C1 segment of cervical spinal cord (tissue), 14 donors: ENCODE results near the gene NT5C2.
"Not testable (repeated sequence)": the region's sequence is repeated elsewhere in the genome, so short reads cannot be mapped to it uniquely, and the experiment has no call there.

Experiments
- DNase-seq, 14 donors: peaks; one replicate each; lab custom pipeline; 2025; lab: John Stamatoyannopoulos, UW

NT5C2 gene

DNA sequence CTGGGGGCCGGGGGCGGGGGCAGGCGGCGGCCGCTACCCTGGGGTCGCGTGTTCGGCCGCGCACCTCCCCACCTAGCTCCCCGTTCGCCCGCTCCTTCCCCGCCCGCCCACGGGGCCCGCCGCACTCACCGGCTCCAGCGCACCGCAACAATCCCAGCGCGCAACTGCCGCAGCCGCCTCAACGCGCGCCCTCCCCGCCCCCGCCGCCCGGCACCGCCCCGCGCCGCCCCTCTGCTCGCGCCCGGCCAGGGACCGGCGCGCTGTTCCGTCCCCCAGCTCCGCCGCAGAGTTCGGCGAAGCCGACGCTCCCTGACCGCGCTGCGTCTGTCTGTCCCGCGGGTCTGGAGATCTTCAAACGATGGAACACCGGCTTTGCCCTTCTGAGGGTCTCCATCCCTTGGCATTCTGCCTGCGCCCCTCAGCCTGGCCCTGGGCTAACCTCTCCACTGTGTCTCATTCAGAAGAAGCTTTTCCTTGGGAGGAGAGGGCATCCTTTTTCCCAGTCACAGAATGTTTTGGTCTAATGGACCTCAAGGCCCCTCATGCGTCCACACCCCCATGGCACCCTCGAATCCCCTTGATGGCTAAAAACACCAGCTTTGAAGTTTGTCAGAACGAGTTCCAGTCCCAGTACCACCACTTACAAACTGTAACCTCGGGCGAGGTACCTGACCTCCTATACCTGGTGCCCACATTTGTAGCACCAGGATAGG, at the start of gene NT5C2:
Gene NT5C2 (minus strand): TSS at position 166 of the 713 bp plus-strand sequence. CDS start 18,314 bp downstream, outside the sequence.
- peak in 13 of 14 donors; percentile 47 to 87 (median 71) for DNase-seq

- DNase-seq: peak in 7 of 14 donors; percentile 3 to 72 (median 12)
Observed at GRCh38 chr10:103241262-103242011, 48.4 kb upstream of the NT5C2 start.

DNA sequence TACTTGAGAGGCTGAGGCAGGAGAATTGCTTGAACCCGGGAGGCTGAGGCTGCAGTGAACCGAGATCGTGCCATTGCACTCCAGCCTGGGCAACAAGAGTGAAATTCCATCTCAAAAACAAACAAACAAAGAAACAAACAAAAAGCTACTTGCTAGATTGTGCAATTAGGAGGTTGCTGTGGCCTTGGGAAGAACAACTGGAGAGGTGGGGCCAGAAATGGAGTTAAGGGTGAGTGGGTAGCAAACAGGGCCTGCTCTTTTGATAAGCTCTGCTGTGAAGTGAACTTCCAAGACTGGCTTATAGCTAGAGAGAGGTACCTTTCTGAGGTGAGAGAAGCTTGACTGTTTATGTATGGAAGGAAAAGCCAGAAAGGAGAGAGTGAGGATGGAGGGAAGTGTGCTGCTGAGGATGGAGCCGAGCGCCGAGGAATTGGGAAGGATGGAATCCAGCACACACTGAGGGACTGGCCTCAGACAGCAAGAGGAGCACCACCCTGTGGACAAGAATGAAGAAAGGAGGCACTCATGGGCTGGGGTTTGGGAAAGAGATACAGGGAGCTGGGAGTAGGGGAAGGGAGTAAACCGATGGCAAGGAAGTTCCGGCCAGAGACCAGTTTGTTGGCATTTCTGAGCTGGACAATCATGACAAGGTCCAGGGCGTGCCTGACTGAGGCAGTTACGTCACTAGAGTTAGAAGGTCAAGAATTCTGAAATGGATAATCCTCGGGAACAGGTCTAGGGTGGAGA, 45.6 kb upstream of the NT5C2 start:
- no peak for DNase-seq

GRCh38 chr10:103235775-103236174, 42.7 kb upstream of the NT5C2 start:
- DNase-seq: no peak

- no peak for DNase-seq
Observed at GRCh38 chr10:103232772-103233488, 39.9 kb upstream of the NT5C2 start.

GRCh38 chr10:103232131-103232673, 39.1 kb upstream of the NT5C2 start:
- no peak for DNase-seq

DNA sequence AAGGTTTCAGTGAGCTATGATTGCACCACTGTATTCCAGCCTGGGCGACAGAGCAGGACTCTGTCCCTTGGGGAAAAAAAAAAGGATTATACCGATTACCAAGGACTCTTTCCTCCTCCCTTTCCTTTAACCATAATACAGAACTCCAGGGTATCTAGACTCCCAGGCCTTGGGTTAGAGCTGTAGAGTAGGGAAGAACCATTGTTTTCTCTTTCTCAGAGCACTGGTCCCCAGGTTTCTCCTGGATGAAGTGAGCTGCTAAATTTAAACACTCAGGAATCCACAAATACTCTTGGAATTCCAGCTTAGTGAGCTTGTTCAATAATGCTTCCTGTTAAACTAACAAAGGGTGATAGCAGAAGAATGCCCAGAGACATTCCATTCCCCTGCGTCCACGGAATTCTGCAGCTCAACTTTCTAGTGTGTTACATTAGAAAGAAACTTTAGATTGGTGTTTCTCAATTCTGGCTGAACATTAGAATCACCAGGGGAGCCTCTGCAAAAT, 38.0 kb upstream of the NT5C2 start:
- no peak for DNase-seq

DNA sequence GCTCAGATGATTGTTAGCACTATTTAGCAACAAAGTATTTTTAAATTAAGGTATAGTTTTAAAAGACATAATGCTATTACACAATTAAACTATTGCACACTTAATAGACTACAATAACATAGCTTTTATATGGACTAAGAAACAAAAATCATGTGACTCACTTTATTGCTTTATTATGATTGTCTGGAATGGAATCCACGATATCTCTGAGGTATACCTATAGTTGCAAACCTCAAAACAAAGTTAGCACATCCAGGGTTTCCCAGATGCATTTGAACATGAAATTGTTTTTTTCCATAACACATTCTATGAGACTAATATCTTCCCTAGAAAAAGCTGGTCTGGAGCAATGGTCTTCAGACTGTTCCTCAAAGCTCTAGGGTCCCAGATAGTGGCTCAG, 34.3 kb upstream of the NT5C2 start:
- DNase-seq: no peak

GRCh38 chr10:103225939-103226338, 32.9 kb upstream of the NT5C2 start:
- DNase-seq: no peak

GRCh38 chr10:103224721-103225120, 31.6 kb upstream of the NT5C2 start:
- not testable (repeated sequence) for DNase-seq

DNA sequence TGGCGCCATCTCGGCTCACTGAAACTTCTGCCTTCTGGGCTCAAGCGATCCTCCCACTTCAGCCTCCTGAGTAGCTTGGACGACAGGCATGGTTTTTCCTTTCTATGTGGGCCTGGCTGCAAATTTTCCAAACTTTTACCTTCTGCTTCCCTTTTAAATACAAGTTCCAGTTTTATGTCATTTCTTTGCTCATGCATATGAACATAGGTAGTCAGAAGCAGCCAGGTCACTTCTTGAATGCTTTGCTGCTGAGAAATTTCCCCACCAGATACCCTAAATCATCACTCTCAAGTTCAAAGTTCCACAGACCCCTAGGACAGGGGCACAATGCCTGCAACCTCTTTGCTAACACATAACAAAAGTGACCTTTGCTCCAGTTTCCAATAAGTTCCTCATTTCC, 31.1 kb upstream of the NT5C2 start:
- DNase-seq: no peak

DNA sequence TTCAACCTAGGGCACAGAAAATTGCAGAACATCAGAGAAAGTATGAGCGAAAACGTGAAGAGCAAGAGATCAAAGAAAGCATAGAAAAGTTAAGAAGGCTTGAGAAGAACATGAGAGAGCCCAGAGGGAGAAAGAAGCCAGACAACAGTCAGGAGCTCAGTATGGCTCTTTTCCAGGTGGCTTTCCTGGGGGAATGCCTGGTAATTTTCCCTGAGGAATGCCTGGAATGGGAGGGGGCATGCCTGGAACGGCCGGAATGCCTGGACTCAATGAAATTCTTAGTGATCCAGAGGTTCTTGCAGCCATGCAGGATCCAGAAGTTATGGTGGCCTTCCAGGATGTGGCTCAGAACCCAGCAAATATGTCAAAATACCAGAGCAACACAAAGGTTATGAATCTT, 23.3 kb upstream of the NT5C2 start:
- DNase-seq: not testable (repeated sequence)

DNA sequence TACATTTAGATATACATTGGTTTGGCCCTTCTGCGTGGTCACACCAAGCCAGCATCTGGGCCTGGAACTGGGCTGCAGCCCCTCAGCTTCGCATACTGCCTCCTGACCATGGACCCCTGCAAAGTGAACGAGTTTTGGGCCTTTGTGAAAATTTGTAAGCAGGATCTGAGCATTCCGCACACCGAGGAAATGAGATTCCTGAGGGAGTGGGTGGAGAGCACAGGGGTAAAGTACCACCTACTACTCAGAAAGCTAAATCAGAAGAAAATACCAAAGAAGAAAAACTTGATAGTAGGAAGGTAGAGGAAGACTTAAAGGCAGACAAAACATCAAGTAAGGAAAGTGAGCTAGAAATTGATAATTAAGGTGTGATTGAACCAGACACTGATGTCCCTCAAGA, 22.5 kb upstream of the NT5C2 start:
- no peak for DNase-seq

GRCh38 chr10:103210262-103210661, 17.2 kb upstream of the NT5C2 start:
- DNase-seq: not testable (repeated sequence)

DNA sequence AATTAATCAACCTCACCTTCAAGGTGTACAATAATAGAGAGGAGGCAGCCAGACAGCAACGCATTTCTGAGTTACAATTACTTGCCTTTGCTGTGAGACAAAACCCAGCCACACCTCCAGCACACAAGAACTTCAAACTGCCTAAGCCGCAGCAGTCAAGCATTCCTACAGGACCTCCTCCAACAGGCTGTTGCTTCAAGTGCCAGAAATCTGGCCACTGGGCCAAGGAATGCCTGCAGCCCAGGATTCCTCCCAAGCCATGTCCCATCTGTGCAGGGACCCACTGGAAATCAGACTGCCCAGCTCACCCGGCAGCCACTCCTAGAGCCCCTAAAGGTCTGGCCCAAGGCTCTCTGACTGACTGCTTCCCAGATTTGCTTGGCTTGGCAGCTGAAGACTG, 14.6 kb upstream of the NT5C2 start:
- DNase-seq: not testable (repeated sequence)

- DNase-seq: no peak
Observed at GRCh38 chr10:103207141-103207540, 14.1 kb upstream of the NT5C2 start.

DNA sequence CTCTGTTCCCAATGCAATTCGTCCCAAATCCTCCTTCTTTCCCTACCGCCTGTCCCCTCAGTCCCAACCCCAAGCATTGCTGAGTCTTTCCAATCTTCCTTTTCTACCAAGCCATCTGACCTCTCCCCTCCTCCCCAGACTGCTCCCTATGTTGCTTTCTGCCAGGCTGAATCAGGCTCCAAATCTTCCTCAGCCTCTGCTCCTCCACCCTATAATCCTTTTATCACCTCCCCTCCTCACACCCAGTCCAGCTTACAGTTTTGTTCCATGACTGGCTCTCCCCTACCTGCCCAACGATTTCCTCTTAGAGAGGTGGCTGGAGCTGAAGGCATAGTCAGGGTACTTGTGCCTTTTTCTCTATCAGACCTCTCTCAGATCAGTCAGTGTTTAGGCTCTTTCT, 13.6 kb upstream of the NT5C2 start:
- not testable (repeated sequence) for DNase-seq

GRCh38 chr10:103205401-103205800, 12.3 kb upstream of the NT5C2 start:
- DNase-seq: not testable (repeated sequence)

GRCh38 chr10:103204353-103205255, 11.5 kb upstream of the NT5C2 start:
- DNase-seq: no peak

DNA sequence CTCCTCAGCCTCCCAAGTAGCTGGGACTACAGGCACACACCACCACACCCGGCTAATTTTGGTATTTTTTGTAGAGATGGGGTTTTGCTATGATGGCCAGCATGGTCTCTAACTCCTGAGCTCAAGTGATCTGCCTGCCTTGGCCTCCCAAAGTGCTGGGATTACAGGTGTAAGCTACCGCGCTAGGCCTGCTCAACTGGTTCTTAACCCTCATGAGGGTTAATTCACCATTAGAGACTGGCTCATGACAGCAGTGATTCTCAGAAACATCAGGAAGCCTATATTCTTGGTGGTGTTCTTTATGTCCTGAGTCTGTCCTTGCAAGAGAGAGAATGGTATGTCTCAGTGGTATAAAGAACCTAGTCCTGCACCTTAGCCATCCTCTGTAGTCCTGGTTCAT, 10.4 kb upstream of the NT5C2 start:
- DNase-seq: no peak
